Astrocyte of the spinal cord (primary cell): ENCODE results near the gene SLC25A18.

Experiments
- DNase-seq: peaks from one replicate; pipeline ENCODE4 v3.0.0; 2011; ENCODE audit warnings: low read depth, low spot score
- H3K4me3 ChIP-seq: 2 replicates; pipeline ENCODE4 v1.5.1; 2011; ENCODE audit warnings: low read depth, mild to moderate bottlenecking, low read length, moderate library complexity
- in situ Hi-C: cut with HindIII; loops from 2 replicates; pipeline ENCODE4 v1.10.0; 2017; ENCODE audit warnings: low sequenced_read_pairs
- TF ChIP-seq, protein P1 (sequence below): IDR thresholded peaks from 2 replicates; pipeline ENCODE4 v1.5.1; 2012; ENCODE audit warnings: low read depth, mild to moderate bottlenecking, low read length, inconsistent platforms

SLC25A18 gene

DNA sequence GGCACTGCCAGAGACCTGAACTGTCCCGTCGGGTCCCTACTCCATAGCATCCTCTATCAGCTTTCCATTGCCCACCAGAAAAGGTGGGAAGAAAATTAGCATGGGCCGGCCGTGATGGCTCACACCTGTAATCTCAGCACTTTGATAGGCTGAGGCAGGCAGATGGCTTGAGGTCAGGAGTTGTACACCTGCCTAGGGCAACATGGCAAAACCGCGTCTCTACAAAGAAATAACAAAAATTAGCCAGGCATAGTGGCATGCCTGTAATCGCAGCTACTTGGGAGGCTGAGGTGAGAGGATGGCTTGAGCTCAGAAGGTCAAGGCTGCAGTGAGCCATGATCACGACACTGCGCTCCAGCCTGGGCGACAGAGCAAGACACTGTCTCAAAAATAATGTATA lies 3.5 kb downstream of the SLC25A18 start:
- no peak overlapping the region for H3K4me3 ChIP-seq
- in situ Hi-C loops, result no loop called here
- TF ChIP-seq, protein P1, sequence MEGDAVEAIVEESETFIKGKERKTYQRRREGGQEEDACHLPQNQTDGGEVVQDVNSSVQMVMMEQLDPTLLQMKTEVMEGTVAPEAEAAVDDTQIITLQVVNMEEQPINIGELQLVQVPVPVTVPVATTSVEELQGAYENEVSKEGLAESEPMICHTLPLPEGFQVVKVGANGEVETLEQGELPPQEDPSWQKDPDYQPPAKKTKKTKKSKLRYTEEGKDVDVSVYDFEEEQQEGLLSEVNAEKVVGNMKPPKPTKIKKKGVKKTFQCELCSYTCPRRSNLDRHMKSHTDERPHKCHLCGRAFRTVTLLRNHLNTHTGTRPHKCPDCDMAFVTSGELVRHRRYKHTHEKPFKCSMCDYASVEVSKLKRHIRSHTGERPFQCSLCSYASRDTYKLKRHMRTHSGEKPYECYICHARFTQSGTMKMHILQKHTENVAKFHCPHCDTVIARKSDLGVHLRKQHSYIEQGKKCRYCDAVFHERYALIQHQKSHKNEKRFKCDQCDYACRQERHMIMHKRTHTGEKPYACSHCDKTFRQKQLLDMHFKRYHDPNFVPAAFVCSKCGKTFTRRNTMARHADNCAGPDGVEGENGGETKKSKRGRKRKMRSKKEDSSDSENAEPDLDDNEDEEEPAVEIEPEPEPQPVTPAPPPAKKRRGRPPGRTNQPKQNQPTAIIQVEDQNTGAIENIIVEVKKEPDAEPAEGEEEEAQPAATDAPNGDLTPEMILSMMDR, result no peak
- DNase-seq, result no peak

DNA sequence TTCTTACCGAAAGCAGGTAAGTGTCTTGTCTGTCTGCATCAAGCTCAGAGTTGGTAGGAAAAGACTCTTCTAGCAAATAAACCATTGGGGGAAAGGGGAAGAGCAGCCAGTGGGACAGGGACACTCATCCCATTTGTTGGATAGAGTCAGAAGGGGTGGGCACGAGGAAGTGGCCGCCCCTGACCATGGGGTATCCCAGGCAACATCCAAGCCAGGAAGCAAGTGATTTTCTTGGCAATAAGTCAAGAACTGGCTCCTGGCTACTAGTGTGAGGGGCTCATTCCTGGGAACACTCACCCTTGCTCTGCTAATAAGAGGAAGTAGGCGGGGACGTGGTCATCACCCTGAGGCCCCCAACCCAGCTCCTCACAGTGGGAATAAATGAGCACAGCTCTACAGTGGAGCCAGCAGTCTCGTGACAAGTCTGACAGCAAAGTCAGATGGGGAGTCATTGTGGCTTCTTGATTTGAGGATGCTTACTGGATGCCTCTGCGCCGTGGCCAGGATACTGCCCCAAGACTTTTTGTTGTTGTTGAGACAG lies 6.7 kb downstream of the SLC25A18 start:
- in situ Hi-C loops, result no loop called here
- DNase-seq, result peak; percentile 67
- H3K4me3 ChIP-seq, result peak overlapping the region; percentile 8

DNA sequence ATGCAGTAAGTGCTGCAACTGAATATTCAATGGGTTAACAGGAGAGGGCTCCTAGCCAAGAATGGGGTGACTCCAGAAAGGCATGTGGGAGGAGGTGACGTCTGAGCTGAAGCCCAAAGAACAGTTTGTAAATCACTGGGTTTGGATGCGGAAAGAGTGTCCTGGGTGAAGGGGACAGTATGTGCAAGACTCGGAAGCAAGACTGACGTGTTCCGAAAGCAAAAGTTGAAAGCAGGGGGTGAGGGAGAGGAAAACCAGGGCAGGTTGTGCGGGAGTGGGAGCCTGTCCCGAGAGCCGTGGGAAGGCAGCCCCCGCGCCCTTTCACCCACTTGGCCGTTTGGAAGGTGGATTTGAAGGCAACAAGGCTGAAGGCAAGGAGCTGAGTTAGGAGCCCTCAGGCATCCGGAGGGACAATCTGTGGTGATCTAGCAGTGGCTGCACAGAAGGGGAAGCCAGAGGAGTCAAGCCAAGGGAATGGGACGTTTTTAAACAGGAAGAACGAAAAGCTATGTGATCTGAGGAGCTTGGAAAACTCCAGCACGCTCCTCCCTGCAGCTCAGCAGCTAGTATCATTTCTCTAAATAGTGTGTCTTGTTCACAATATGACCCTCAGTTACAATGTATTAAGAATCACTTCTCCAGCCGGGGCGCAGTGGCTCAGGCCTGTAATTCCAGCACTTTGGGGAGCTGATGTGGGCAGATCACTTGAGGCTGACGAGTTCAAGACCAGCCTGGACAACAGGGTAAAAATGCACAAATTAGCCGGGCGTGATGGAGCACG lies 7.7 kb downstream of the SLC25A18 start:
- TF ChIP-seq, protein P1, result no peak
- peak overlapping the region; percentile 14 for H3K4me3 ChIP-seq
- in situ Hi-C loops, result no loop called here
- peak; percentile 83 for DNase-seq

More for the DNA sequence above, 6.7 kb downstream of the SLC25A18 start:
- TF ChIP-seq, protein P1, result no peak

DNA sequence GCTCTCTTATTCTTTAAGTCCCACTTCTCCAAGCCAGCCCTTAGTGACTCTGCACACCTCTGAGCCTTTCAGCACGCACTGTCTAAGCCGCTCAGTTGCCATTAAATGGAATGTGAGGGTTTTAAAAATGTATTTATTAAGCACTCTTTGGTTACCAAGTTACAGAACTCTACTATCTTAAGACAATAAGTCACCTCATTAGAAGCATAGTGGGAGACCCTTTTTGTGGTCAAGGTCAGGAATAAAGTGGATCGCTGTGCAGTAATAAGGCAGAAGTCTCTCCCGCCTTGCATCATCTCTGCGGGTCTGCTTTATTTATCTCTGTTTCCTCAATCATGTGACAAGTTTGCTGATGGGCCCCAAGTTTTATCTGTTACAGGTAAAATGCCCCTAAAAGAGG lies 11.9 kb downstream of the SLC25A18 start:
- DNase-seq, result no peak
- H3K4me3 ChIP-seq, result no peak overlapping the region
- in situ Hi-C loops, result no loop called here
- TF ChIP-seq, protein P1, result no peak

DNA sequence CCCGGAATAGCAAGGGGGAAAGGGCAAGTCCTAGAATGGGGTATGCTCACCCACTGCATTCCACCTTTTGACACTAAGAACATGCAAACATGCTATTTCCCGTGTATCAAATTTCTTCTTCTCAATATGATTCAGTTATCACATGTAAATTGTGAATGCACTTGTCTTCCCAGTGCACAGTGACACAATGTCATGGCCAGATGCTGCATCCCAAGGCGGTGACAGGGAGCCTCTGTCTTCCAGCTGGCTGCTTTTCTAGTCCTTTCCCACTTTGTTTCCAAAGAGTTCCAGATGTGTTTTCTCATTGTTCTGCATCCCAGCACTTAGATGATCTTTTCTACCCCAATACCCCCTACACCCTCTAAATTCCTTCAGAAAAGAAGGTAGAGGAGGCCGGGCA lies 12.4 kb downstream of the SLC25A18 start:
- no peak overlapping the region for H3K4me3 ChIP-seq
- DNase-seq, result no peak
- TF ChIP-seq, protein P1, result no peak
- in situ Hi-C loops, result no loop called here

DNA sequence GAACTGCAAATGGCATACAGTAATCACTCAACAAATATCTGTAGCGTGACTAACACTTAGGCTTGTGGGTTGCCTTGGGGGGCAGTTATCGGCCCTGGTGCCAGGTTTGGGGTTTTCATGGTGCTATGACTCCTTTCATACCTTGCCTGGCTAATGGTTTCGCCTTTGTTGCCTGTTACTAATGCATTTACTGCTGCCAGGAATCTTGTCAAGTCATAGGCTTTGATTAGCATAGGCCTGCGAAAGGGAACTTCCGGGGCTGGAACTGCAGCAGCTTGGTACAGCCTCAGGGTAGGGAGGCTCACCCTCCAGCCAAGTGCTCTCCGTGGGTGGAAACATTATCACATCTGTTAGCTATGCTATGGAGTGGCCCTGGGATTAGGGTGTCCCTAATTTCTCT lies 13.2 kb downstream of the SLC25A18 start:
- in situ Hi-C loops, result no loop called here
- TF ChIP-seq, protein P1, result no peak
- peak; percentile 96 for DNase-seq
- H3K4me3 ChIP-seq, result no peak overlapping the region
